ENCODE results near the gene GFRA4.

GRCh38 chr20:3628502-3629314 is 34.5 kb downstream of the GFRA4 start:
- TF ChIP-seq CTCF (conservative IDR thresholded peaks at IDR 0.05; ENCODE audit: low read length): no peak
- no peak for TF ChIP-seq EZH2phosphoT487 (IDR thresholded peaks at IDR 0.05; ENCODE audit: borderline replicate concordance)

All from Loucy (cell line).